Esophagus muscularis mucosa (tissue), 4 donors: ENCODE results near the gene APOBR. TPM values are rescaled to one million over a fixed set of nuclear protein-coding genes. Genes with fewer than 3 reads are reported as not detected.

Experiments used
- DNase-seq: peaks from one replicate; pipeline ENCODE4 v3.0.0-alpha.2; 2017; ENCODE audit errors: extremely low spot score
- H3K27ac ChIP-seq, 4 donors: fragments of 200-600 bp; sonication (generic); replicated peaks in 1 of 4; 1 replicate in 3 of 4; 2 replicates in 1 of 4; pipeline ENCODE4 v1.5.1; 2016 to 2019; ENCODE audit warnings: mild to moderate bottlenecking in 1 of 4
- H3K27me3 ChIP-seq, 4 donors: fragments of 200-600 bp; sonication (generic); one replicate each; pipeline versions ENCODE4 v1.5.1 to v1.6.0; 2016 to 2019
- H3K36me3 ChIP-seq, 4 donors: fragments of 200-600 bp; sonication (generic); one replicate each; pipeline ENCODE4 v1.5.1; 2016 to 2019
- H3K4me1 ChIP-seq, 4 donors: fragments of 200-600 bp; sonication (generic); one replicate each; pipeline ENCODE4 v1.5.1; 2016 to 2019
- H3K4me3 ChIP-seq, 4 donors: fragments of 200-600 bp; sonication (generic); 1 replicate in 2 of 4; 2 replicates in 2 of 4; pipeline ENCODE4 v1.5.1; 2016 to 2019; ENCODE audit warnings: mild to moderate bottlenecking in 4 of 4, moderate library complexity in 1 of 4
- H3K9me3 ChIP-seq, 4 donors: fragments of 200-600 bp; sonication (generic); 1 replicate in 3 of 4; 2 replicates in 1 of 4; pipeline ENCODE4 v1.5.1; 2016 to 2019
- EP300 ChIP-seq: sonication (generic); formaldehyde crosslinking; IDR thresholded peaks from one replicate; pipeline ENCODE4 v1.6.1; 2017; ENCODE audit warnings: antibody characterized with exemption
- POLR2A ChIP-seq: fragments of 450-650 bp; IDR thresholded peaks from one replicate; pipeline ENCODE4 v1.6.1; 2017; ENCODE audit warnings: antibody characterized with exemption, moderate library complexity, mild to moderate bottlenecking, low read depth
- POLR2AphosphoS5 ChIP-seq, 2 donors: sonication (generic); formaldehyde crosslinking; IDR thresholded peaks; one replicate each; pipeline ENCODE4 v1.6.1; 2017; ENCODE audit warnings: antibody characterized with exemption in 2 of 2
- WGBS: methylation state at CpG from one replicate; pipeline ENCODE4 v1.1.5; 2018; 5-methylcytosine and 5-hydroxymethylcytosine counted together
- intact Hi-C: fragments of 100-400 bp; cut with DNase I; formaldehyde crosslinking; loops from one replicate; pipeline ENCODE4 v1.15.1; 2023
- total RNA-seq, 4 donors: library from RNA; depleted of rRNA; stranded (reverse); fragments of >200 nt; gene quantifications; one replicate each; pipeline versions ENCODE4 v1.1.0 to v1.2.1, GENCODE V29; 2016
- TF ChIP-seq, protein P1 (sequence below), 3 experiments: fragments of 200-600 bp in 2 of 3; fragments of 450-650 bp in 1 of 3; sonication (generic) in 2 of 3; IDR thresholded peaks; one replicate each; pipeline ENCODE4 v1.5.1; 2017 to 2019; ENCODE audit warnings: antibody characterized with exemption in 3 of 3, mild to moderate bottlenecking in 2 of 3, moderate library complexity in 1 of 3

APOBR gene
- total RNA-seq, 4 donors from 2014 or later = 0.83 to 3.5 (median 1.6) TPM

DNA sequence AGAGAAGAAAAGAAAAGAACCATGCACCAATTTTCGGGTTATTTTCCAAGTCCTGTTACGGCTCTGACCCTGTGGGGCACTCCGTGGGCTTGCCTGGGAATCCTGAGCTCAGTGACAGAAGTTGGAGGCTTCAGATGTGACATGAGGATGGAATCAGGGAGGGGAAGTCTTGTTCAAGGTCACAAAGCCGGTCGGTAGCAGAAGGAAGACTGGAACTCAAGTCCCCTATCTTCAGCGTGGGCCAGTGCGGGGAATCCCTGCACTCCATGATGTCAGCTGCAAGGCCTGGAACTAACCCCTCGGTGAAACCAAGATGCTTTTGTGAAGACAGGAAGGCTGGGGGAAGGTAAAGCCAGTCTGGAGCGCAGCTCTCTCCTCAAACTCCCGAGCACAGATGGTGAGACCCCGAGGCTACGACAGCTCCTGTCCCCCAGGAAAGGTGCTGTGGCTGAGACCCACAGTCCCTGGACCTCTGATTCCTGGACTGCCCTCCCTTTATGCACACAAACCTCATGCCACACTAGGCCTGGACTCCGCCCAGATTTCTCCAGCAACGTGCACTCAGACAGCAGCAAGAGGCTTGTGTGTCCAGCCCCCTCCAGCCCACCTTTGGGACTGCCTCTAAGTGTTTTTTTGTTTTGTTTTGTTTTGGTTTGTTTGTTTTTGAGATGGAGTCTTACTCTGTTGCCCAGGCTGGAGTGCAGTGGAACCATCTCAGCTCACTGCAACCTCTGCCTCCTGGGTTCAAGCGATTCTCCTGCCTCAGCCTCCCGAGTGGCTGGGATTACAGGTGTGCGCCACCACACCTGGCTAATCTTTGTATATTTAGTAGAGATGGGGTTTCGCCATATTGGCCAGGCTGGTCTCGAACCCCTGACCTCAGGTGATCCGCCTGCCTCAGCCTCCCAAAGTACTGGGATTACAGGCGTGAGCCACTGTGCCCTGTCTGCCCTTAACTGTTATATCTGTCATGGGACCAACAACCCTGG, 17.7 kb downstream of the APOBR start:
- 93% methylated on average over 20 of the region's 21 CpGs for WGBS
- H3K27me3 ChIP-seq = peaks cover 0 to 14% (median 3%) of the 10 kb centered on the region in 4 donors
- H3K27ac ChIP-seq = no peak overlapping the region
- no peak for TF ChIP-seq POLR2A
- TF ChIP-seq EP300 = no peak
- no peak for TF ChIP-seq POLR2AphosphoS5 (IDR thresholded peaks at IDR 0.05)
- H3K4me3 ChIP-seq = no peak overlapping the region
- H3K36me3 ChIP-seq = no peaks in the 10 kb centered on the region
- H3K4me1 ChIP-seq = peaks cover 0 to 7% (median 0%) of the 10 kb centered on the region in 4 donors
- H3K9me3 ChIP-seq = no peaks in the 10 kb centered on the region
- intact Hi-C loops = no loop called here
- no peak for DNase-seq

DNA sequence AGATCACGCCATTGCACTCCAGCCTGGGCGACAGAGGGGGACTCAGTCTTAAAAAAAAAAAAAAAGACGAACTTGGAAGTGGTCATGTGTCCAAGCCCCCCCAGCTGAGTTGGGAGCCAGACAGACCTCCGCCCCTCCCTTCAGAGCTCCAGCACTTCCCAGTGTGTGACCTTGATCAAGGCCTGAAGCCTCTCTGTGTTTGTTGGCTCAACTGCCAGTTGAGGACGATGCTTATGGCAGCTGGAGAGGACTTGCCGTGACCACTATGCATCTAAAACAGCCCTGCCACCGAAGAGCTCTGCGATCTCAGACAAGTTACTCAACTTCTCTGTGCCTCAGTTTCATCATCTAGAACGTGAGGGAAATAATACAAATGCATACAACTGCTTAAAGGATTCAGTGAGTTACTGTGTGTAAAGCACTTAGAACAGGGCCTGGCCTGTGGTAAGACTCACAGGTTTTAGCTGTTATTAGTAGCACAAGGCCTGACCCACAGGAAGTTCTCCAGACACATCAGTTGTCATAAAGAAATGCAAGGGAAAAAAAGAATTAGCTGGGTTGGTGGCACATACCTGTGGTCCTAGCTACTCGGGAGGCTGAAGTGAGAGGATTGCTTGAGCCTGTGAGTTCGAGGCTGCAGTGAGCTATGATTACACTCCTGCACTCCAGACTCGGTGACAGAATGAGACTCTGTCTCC, 19.2 kb downstream of the APOBR start:
- H3K36me3 ChIP-seq = no peaks in the 10 kb centered on the region
- H3K27ac ChIP-seq = no peak overlapping the region
- no peaks in the 10 kb centered on the region for H3K9me3 ChIP-seq
- no peak overlapping the region for H3K4me3 ChIP-seq
- WGBS = 93% methylated on average over 12 of the region's 12 CpGs
- H3K4me1 ChIP-seq = no peaks in the 10 kb centered on the region
- TF ChIP-seq POLR2A (no peak), EP300 (no peak), POLR2AphosphoS5 (IDR thresholded peaks at IDR 0.05) (no peak)
- TF ChIP-seq, protein P1, sequence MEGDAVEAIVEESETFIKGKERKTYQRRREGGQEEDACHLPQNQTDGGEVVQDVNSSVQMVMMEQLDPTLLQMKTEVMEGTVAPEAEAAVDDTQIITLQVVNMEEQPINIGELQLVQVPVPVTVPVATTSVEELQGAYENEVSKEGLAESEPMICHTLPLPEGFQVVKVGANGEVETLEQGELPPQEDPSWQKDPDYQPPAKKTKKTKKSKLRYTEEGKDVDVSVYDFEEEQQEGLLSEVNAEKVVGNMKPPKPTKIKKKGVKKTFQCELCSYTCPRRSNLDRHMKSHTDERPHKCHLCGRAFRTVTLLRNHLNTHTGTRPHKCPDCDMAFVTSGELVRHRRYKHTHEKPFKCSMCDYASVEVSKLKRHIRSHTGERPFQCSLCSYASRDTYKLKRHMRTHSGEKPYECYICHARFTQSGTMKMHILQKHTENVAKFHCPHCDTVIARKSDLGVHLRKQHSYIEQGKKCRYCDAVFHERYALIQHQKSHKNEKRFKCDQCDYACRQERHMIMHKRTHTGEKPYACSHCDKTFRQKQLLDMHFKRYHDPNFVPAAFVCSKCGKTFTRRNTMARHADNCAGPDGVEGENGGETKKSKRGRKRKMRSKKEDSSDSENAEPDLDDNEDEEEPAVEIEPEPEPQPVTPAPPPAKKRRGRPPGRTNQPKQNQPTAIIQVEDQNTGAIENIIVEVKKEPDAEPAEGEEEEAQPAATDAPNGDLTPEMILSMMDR (IDR thresholded peaks at IDR 0.05) = no peak
- no peak for DNase-seq
- H3K27me3 ChIP-seq = no peaks in the 10 kb centered on the region
- intact Hi-C loops = no loop called here

DNA sequence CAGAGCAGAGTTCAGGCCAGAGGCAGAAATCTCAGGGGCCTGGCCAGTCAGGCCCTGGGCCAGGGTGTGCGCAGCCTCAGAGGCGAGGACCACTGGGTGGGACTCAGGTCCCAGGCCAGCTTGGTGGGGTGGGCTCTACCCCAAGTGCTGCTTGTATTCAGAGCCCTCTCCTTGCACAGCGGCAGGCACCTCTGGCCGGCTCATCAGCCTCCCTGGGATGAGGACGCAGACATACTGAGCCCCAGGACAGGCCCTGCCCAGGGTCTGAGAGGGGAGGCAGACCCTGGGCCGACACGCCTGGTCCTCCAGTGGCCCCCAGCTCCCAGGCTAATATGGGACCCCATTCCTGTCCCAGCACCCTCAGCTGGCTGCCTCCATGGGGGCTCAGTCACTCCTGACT, 19.8 kb downstream of the APOBR start:
- Histone ChIP-seq H3K4me3 (no peak overlapping the region), H3K9me3 (no peaks in the 10 kb centered on the region), H3K4me1 (no peaks in the 10 kb centered on the region), H3K36me3 (no peaks in the 10 kb centered on the region), H3K27me3 (no peaks in the 10 kb centered on the region), H3K27ac (no peak overlapping the region)
- no peak for TF ChIP-seq POLR2A
- no peak for TF ChIP-seq EP300
- TF ChIP-seq, protein P1 (IDR thresholded peaks at IDR 0.05) = no peak
- TF ChIP-seq POLR2AphosphoS5 (IDR thresholded peaks at IDR 0.05) = no peak
- no peak for DNase-seq
- 97% methylated on average over 5 of the region's 7 CpGs for WGBS
- intact Hi-C loops = no loop called here

DNA sequence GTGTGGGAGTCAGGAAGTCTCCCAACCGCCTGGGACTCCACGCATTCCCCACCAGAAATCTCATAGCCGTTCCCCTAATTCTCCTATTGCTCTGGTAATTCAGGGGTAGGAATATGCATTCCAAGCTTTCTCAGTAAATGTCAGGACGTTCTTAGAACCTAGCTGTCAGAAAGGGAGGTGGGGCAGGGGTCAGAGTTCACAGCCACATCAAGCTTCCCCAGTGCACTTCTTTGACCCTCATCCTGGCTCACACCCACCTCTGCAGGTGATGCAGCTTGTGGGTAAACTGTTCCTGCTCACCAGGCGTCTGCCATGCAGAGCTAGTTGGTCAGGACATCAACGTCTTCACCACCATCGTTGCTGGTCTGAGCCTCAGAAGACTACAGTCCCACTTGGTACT, 26.2 kb downstream of the APOBR start:
- DNase-seq = no peak
- H3K4me3 ChIP-seq = no peak overlapping the region
- H3K36me3 ChIP-seq = no peaks in the 10 kb centered on the region
- peaks cover 0 to 15% (median 15%) of the 10 kb centered on the region in 4 donors for H3K4me1 ChIP-seq
- intact Hi-C loops = no loop called here
- H3K9me3 ChIP-seq = no peaks in the 10 kb centered on the region
- no peak overlapping the region for H3K27ac ChIP-seq
- no peaks in the 10 kb centered on the region for H3K27me3 ChIP-seq
- TF ChIP-seq POLR2A (no peak), EP300 (no peak), POLR2AphosphoS5 (IDR thresholded peaks at IDR 0.05) (no peak)
- TF ChIP-seq, protein P1 (IDR thresholded peaks at IDR 0.05) = no peak
- 78% methylated on average over 7 of the region's 7 CpGs for WGBS

DNA sequence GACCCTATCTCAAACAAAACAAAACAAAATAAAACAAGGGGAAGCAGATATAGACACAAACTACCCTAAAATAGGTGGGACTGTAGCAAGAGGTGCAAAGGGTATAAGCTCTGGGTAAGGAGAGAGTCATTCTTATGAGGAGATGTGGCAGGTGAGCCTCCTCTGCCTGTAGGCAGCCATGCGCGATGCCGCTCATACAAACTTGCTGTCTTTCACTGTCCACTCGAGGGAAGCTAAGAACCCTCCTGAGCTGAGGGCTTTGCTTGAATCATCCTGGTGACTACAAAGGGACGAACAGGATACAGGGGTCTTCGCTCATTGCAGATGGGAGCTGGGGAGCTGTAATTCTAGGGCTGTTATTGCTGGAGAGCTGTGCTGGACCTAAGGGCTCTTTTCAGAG, 27.0 kb downstream of the APOBR start:
- intact Hi-C loops = no loop called here
- H3K4me3 ChIP-seq = no peak overlapping the region
- DNase-seq = no peak
- 89% methylated on average over 6 of the region's 6 CpGs for WGBS
- no peaks in the 10 kb centered on the region for H3K36me3 ChIP-seq
- no peaks in the 10 kb centered on the region for H3K27me3 ChIP-seq
- no peaks in the 10 kb centered on the region for H3K9me3 ChIP-seq
- H3K27ac ChIP-seq = no peak overlapping the region
- no peak for TF ChIP-seq EP300
- TF ChIP-seq POLR2A = no peak
- TF ChIP-seq, protein P1 (IDR thresholded peaks at IDR 0.05) = no peak
- TF ChIP-seq POLR2AphosphoS5 (IDR thresholded peaks at IDR 0.05) = no peak
- peaks cover 0 to 15% (median 15%) of the 10 kb centered on the region in 4 donors for H3K4me1 ChIP-seq
